Measurements from ENCODE around the gene VASH1.

VASH1 gene

GRCh38 chr14:76773188-76773885 is 12.1 kb downstream of the VASH1 start:
- no peak for DNase-seq

- DNase-seq: no peak
Measured at GRCh38 chr14:76773956-76774820, 12.9 kb downstream of the VASH1 start.

GRCh38 chr14:76774821-76775694 is 13.8 kb downstream of the VASH1 start:
- DNase-seq: no peak

- DNase-seq: no peak
Measured at GRCh38 chr14:76775695-76776427, 14.6 kb downstream of the VASH1 start.

- no peak for DNase-seq
Measured at GRCh38 chr14:76776428-76777251, 15.4 kb downstream of the VASH1 start.

- DNase-seq: no peak
Measured at GRCh38 chr14:76777721-76778120, 16.5 kb downstream of the VASH1 start.

GRCh38 chr14:76778546-76779215 is 17.4 kb downstream of the VASH1 start:
- DNase-seq: no peak

GRCh38 chr14:76779221-76780057 is 18.2 kb downstream of the VASH1 start:
- no peak for DNase-seq

- DNase-seq: no peak
Measured at GRCh38 chr14:76780058-76780345, 18.7 kb downstream of the VASH1 start.

GRCh38 chr14:76780360-76780759 is 19.1 kb downstream of the VASH1 start:
- no peak for DNase-seq

- DNase-seq: no peak
Measured at GRCh38 chr14:76780875-76781647, 19.8 kb downstream of the VASH1 start.

- DNase-seq: no peak
Measured at GRCh38 chr14:76781648-76782051, 20.4 kb downstream of the VASH1 start.

- DNase-seq: no peak
Measured at GRCh38 chr14:76782115-76782884, 21.0 kb downstream of the VASH1 start.

GRCh38 chr14:76782885-76783566 is 21.8 kb downstream of the VASH1 start:
- DNase-seq: no peak

- no peak for DNase-seq
Measured at GRCh38 chr14:76784266-76784874, 23.1 kb downstream of the VASH1 start.

GRCh38 chr14:76784881-76785280 is 23.6 kb downstream of the VASH1 start:
- DNase-seq: peak; percentile 74

- no peak for DNase-seq
Measured at GRCh38 chr14:76786601-76787000, 25.3 kb downstream of the VASH1 start.

GRCh38 chr14:76792422-76792821 is 31.2 kb downstream of the VASH1 start:
- no peak for DNase-seq
